Ishikawa (cell line): ENCODE data around the gene PARN.

Source experiments
- EGR1 ChIP-seq: IDR thresholded peaks from 2 replicates; pipeline ENCODE4 v1.6.1; 2012
- FOXM1 ChIP-seq: IDR thresholded peaks from 2 replicates; pipeline ENCODE4 v1.6.1; 2012; ENCODE audit warnings: low read depth, borderline replicate concordance
- MAX ChIP-seq: IDR thresholded peaks from 2 replicates; pipeline ENCODE4 v1.6.1; 2012
- RAD21 ChIP-seq: IDR thresholded peaks from 2 replicates; pipeline ENCODE4 v1.6.1; 2012; ENCODE audit warnings: low read depth
- TF ChIP-seq, protein P1 (sequence below): IDR thresholded peaks from 2 replicates; pipeline ENCODE4 v1.6.1; 2012; ENCODE audit warnings: low read depth, mild to moderate bottlenecking

- no peak for TF ChIP-seq EGR1
- TF ChIP-seq, protein P1, sequence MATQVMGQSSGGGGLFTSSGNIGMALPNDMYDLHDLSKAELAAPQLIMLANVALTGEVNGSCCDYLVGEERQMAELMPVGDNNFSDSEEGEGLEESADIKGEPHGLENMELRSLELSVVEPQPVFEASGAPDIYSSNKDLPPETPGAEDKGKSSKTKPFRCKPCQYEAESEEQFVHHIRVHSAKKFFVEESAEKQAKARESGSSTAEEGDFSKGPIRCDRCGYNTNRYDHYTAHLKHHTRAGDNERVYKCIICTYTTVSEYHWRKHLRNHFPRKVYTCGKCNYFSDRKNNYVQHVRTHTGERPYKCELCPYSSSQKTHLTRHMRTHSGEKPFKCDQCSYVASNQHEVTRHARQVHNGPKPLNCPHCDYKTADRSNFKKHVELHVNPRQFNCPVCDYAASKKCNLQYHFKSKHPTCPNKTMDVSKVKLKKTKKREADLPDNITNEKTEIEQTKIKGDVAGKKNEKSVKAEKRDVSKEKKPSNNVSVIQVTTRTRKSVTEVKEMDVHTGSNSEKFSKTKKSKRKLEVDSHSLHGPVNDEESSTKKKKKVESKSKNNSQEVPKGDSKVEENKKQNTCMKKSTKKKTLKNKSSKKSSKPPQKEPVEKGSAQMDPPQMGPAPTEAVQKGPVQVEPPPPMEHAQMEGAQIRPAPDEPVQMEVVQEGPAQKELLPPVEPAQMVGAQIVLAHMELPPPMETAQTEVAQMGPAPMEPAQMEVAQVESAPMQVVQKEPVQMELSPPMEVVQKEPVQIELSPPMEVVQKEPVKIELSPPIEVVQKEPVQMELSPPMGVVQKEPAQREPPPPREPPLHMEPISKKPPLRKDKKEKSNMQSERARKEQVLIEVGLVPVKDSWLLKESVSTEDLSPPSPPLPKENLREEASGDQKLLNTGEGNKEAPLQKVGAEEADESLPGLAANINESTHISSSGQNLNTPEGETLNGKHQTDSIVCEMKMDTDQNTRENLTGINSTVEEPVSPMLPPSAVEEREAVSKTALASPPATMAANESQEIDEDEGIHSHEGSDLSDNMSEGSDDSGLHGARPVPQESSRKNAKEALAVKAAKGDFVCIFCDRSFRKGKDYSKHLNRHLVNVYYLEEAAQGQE: no peak
- no peak for TF ChIP-seq RAD21
- no peak for TF ChIP-seq MAX
- TF ChIP-seq FOXM1: no peak
These were observed 193.6 kb downstream of the PARN start for GRCh38 chr16:14436401-14436955.
